Measurements from ENCODE around the gene RNASE8. TPM values are rescaled to one million over a fixed set of nuclear protein-coding genes. Genes with fewer than 3 reads are reported as not detected.

The RNASE8 gene
- total RNA-seq, 2 donors from 2014 or later = not detected

DNA sequence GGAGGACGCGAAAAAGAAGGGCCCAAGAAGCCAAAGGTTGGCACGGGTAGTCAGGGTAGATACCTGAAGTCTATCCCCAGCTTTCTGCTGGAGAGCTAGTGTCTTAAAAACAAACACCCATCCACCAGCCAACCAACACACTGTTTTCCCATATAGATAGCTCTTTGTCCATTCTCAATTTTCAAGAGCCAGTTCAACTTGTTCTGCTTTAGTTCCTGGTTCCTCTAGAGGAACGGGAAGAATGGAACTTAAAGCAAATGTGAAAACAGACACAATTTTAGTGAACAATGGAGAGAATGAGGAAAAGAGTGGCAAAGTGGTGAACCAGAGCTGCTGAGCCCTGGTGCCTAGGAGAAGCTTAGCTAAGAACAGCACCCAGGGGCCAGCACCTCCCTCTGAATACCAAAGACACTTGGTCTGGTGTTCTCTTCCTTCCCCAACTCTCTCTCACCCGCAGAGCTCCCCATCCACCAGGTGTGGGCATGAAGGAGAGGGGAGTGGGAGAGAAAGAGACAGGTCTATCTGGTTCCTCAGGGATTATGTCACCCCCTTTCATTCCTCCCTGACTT, 36.6 kb upstream of the RNASE8 start:
- intact Hi-C loops (cut with DNase I) = no loop called here
- H3K4me1 ChIP-seq = no peaks in the 10 kb centered on the region
- H3K4me3 ChIP-seq = no peak overlapping the region
- H3K36me3 ChIP-seq = peaks cover 4% of the 10 kb centered on the region
- no peak for DNase-seq
- TF ChIP-seq, protein P1, sequence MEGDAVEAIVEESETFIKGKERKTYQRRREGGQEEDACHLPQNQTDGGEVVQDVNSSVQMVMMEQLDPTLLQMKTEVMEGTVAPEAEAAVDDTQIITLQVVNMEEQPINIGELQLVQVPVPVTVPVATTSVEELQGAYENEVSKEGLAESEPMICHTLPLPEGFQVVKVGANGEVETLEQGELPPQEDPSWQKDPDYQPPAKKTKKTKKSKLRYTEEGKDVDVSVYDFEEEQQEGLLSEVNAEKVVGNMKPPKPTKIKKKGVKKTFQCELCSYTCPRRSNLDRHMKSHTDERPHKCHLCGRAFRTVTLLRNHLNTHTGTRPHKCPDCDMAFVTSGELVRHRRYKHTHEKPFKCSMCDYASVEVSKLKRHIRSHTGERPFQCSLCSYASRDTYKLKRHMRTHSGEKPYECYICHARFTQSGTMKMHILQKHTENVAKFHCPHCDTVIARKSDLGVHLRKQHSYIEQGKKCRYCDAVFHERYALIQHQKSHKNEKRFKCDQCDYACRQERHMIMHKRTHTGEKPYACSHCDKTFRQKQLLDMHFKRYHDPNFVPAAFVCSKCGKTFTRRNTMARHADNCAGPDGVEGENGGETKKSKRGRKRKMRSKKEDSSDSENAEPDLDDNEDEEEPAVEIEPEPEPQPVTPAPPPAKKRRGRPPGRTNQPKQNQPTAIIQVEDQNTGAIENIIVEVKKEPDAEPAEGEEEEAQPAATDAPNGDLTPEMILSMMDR (IDR thresholded peaks at IDR 0.05) = no peak
- no peaks in the 10 kb centered on the region for H3K27me3 ChIP-seq
- no peaks in the 10 kb centered on the region for H3K9me3 ChIP-seq
- no peak overlapping the region for H3K27ac ChIP-seq
- no peak overlapping the region for H3K9ac ChIP-seq (ENCODE audit: low read depth in 2 of 2, low read length in 2 of 2)

DNA sequence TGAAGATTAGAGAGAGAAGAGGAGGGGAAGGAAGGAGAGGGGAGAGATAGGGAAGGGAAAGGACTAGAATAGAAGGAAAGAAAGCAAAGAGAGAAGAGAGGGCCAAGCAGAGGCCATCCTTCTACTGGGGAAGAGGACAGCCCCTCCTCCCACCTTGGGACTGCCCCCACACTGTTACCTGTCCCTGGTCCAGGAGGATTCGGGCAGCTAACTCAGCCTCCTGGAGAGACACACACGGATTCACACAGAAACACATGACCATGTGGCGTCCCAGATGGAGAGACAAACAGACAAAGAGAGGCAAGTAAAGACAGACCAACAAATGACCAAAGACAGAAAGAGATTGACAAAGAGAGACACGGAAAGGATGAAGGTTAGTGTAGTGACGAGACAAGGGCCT, 34.9 kb upstream of the RNASE8 start:
- H3K4me1 ChIP-seq = no peaks in the 10 kb centered on the region
- H3K9me3 ChIP-seq = no peaks in the 10 kb centered on the region
- peak overlapping the region in 1 of 2 donors; percentile 94 for H3K9ac ChIP-seq (ENCODE audit: low read depth in 2 of 2, low read length in 2 of 2)
- H3K36me3 ChIP-seq = no peaks in the 10 kb centered on the region
- no peak overlapping the region for H3K27ac ChIP-seq
- intact Hi-C loops (cut with DNase I) = no loop called here
- H3K27me3 ChIP-seq = no peaks in the 10 kb centered on the region
- H3K4me3 ChIP-seq = no peak overlapping the region
- no peak for DNase-seq
- TF ChIP-seq, protein P1 (IDR thresholded peaks at IDR 0.05) = no peak

DNA sequence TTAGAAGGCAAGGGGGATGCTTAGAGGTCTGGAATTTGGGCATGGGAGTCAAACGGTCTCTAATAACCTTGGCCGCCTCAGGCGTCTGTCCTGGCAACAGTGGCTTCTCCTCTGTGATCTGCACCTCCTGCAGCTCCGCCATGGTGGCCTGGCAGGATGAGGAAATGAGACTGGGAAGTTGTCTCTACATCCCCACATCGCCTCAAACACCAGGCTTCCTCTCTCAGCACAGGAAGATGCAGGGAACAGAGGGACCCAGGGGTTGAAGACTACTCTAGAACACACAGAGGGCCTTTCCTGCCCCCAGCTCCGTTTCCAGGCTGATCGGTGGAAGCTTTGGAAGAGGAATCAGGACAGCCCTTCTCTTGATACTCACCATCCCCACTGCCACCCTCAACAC, 34.4 kb upstream of the RNASE8 start:
- TF ChIP-seq, protein P1 (IDR thresholded peaks at IDR 0.05) = no peak
- no peak for DNase-seq
- H3K9ac ChIP-seq (ENCODE audit: low read depth in 2 of 2, low read length in 2 of 2) = peak overlapping the region in 1 of 2 donors; percentile 94
- H3K4me3 ChIP-seq = no peak overlapping the region
- no peaks in the 10 kb centered on the region for H3K9me3 ChIP-seq
- H3K36me3 ChIP-seq = no peaks in the 10 kb centered on the region
- H3K27ac ChIP-seq = no peak overlapping the region
- no peaks in the 10 kb centered on the region for H3K4me1 ChIP-seq
- no peaks in the 10 kb centered on the region for H3K27me3 ChIP-seq
- intact Hi-C loops (cut with DNase I) = no loop called here

- peak; percentile 57 for DNase-seq
- H3K36me3 ChIP-seq = no peaks in the 10 kb centered on the region
- no peaks in the 10 kb centered on the region for H3K4me1 ChIP-seq
- intact Hi-C loops (cut with DNase I) = no loop called here
- H3K27me3 ChIP-seq = no peaks in the 10 kb centered on the region
- H3K9ac ChIP-seq (ENCODE audit: low read depth in 2 of 2, low read length in 2 of 2) = peak overlapping the region; percentile 83 to 94
- H3K9me3 ChIP-seq = no peaks in the 10 kb centered on the region
- peak overlapping the region; percentile 86 for H3K4me3 ChIP-seq
- H3K27ac ChIP-seq = peak overlapping the region; percentile 73
- TF ChIP-seq, protein P1 (IDR thresholded peaks at IDR 0.05) = no peak
Observed at GRCh38 chr14:21023817-21024584, 33.6 kb upstream of the RNASE8 start.

GRCh38 chr14:21024585-21025370, 32.8 kb upstream of the RNASE8 start, which contains the start of gene NDRG2:
Gene NDRG2 (minus strand): TSS chr14:21025061. CDS start chr14:21023315, 1,746 bp downstream.
- Histone ChIP-seq H3K4me1 (no peaks in the 10 kb centered on the region), H3K4me3 (peak within 1 kb of the TSS; percentile 86), H3K27ac (peak within 1 kb of the TSS; percentile 73), H3K9ac (ENCODE audit: low read depth in 2 of 2, low read length in 2 of 2) (peak within 1 kb of the TSS; percentile 83 to 94), H3K9me3 (no peaks in the 10 kb centered on the region), H3K36me3 (no peaks in the 10 kb centered on the region), H3K27me3 (no peaks in the 10 kb centered on the region)
- TF ChIP-seq, protein P1 (IDR thresholded peaks at IDR 0.05) = no peak
- intact Hi-C loops (cut with DNase I) = no loop called here
- DNase-seq = peak; percentile 91
